ENCODE measurements around the gene USP25. TPM values are rescaled to one million over a fixed set of nuclear protein-coding genes. Genes with fewer than 3 reads are reported as not detected.

USP25 gene
- total RNA-seq, 2 donors from 2014 or later: 42.9 to 44.7 TPM

DNA sequence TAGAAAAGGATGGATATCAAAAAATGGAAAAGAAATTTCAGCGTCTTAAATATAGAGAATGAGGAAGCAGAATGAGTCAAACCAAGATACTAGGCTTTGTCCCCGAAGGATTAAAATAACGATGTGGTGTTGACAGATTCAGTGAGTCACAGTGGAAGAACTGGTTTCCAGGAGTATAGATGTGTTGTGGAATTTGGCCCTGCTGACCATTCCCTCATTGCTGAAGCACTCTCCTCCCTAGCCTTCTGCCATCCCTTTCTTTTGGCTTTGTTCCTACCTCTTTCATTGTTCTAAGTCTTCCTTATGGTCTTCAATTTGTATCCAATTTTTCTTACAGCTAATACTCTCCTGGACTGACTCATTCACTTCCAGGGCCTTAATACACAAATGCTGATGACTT, 23.1 kb upstream of the USP25 start:
- no peaks in the 10 kb centered on the region for H3K36me3 ChIP-seq
- no peak overlapping the region for H3K27ac ChIP-seq
- H3K27me3 ChIP-seq: no peaks in the 10 kb centered on the region
- H3K4me3 ChIP-seq: no peak overlapping the region
- no peak for DNase-seq (ENCODE audit: low spot score)
- TF ChIP-seq, protein P1, sequence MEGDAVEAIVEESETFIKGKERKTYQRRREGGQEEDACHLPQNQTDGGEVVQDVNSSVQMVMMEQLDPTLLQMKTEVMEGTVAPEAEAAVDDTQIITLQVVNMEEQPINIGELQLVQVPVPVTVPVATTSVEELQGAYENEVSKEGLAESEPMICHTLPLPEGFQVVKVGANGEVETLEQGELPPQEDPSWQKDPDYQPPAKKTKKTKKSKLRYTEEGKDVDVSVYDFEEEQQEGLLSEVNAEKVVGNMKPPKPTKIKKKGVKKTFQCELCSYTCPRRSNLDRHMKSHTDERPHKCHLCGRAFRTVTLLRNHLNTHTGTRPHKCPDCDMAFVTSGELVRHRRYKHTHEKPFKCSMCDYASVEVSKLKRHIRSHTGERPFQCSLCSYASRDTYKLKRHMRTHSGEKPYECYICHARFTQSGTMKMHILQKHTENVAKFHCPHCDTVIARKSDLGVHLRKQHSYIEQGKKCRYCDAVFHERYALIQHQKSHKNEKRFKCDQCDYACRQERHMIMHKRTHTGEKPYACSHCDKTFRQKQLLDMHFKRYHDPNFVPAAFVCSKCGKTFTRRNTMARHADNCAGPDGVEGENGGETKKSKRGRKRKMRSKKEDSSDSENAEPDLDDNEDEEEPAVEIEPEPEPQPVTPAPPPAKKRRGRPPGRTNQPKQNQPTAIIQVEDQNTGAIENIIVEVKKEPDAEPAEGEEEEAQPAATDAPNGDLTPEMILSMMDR (IDR thresholded peaks at IDR 0.05): no peak
- H3K4me1 ChIP-seq: no peaks in the 10 kb centered on the region
- H3K9me3 ChIP-seq: peaks cover 0 to 19% of the 10 kb centered on the region in 2 donors

DNA sequence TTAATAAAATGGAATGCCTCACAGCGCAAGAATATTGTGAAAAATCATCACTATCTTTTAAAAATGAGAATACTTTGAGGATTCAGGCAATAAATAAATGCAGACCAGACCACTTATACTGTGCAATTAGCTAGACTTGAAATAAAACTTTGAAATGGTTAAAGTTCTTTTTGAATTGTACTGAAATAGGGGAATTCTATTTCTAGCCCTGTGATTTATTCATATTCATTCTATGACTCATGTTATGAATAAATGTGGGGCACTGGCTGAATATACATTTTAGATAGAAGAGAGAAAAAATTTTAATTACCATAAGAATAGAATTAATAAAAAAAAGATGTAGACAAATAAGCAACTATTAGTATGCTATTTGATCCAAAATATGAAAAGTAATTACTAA, 16.4 kb upstream of the USP25 start:
- Histone ChIP-seq H3K27me3 (no peaks in the 10 kb centered on the region), H3K36me3 (no peaks in the 10 kb centered on the region), H3K4me3 (no peak overlapping the region), H3K9me3 (no peaks in the 10 kb centered on the region), H3K27ac (no peak overlapping the region), H3K4me1 (no peaks in the 10 kb centered on the region)
- TF ChIP-seq, protein P1 (IDR thresholded peaks at IDR 0.05): no peak
- DNase-seq (ENCODE audit: low spot score): no peak

DNA sequence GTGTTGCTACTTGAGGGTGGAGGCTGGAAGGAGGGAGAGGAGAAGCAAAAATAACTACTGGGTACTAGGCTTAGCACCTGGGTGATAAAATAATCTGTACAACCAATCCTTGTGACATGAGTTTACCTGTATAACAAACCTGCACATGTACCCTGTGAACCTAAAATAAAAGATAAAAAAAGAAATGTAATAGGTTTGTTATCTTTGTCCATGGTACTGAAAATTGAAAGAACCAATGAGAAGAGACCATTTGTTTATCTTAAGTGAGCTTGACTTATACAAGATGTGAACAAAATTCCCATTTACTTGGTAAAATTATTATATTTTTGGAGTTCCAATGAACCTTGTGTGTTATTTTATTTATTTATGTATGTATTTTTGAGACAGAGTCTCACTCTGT, 11.1 kb upstream of the USP25 start:
- Histone ChIP-seq H3K36me3 (no peaks in the 10 kb centered on the region), H3K27me3 (no peaks in the 10 kb centered on the region), H3K27ac (no peak overlapping the region), H3K4me3 (no peak overlapping the region), H3K9me3 (no peaks in the 10 kb centered on the region), H3K4me1 (no peaks in the 10 kb centered on the region)
- no peak for DNase-seq (ENCODE audit: low spot score)
- TF ChIP-seq, protein P1 (IDR thresholded peaks at IDR 0.05): no peak

DNA sequence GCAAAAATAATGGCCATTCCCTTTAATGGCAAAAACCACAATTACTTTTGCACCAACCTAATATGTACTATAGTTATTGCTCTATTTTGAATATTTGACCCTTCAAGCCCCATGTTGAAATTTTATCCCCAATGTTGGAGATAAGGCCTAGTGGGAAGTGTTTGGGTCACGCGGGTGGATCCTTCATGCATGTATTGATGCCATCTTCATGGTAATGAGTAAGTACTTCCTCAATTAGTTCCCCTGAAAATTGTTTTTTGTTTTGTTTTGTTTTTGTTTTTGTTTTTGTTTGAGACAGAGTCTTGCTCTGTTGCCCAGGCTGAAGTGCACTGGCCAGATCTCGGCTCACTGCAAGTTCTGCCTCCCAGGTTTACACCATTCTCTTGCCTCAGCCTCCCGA, 9.8 kb upstream of the USP25 start:
- no peaks in the 10 kb centered on the region for H3K27me3 ChIP-seq
- TF ChIP-seq, protein P1 (IDR thresholded peaks at IDR 0.05): no peak

DNA sequence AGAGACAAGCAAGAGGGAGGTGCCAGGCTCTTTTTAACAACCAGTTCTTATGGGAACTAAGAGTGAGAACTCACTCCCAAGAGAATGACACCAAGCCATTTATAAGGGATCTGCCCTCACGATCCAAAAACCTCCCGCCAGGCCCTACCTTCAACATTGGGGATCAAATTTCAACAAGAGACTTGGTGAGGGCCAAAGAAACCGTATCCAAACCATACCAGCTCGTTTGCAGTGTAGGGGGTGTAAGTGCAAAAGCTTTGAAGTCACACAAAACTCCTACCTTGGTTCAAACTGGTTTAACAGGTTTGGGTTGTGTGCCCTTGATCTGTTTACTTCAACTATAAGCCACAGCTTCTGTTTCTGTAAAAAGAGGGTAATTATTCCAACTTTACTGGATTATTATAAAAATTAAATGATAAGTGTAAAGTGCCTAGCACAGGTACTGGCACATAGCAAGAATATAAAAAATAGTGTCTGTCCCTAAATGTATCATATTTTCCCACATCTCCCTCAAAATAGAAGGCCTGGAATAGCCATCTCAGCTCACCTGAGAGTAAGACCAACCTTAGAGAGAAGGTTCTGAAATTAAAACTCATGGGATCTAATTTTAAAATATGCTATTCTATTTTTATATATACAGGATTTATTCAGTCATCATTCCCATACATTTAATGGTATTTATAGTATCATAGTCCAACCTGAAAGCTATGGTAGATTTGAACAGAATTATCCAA, 7.0 kb upstream of the USP25 start:
- H3K4me1 ChIP-seq: no peaks in the 10 kb centered on the region
- TF ChIP-seq, protein P1 (IDR thresholded peaks at IDR 0.05): no peak
- no peaks in the 10 kb centered on the region for H3K9me3 ChIP-seq
- H3K36me3 ChIP-seq: no peaks in the 10 kb centered on the region
- no peaks in the 10 kb centered on the region for H3K27me3 ChIP-seq
- H3K4me3 ChIP-seq: no peak overlapping the region
- no peak overlapping the region for H3K27ac ChIP-seq
- no peak for DNase-seq (ENCODE audit: low spot score)

More for the DNA sequence above, 9.8 kb upstream of the USP25 start:
- Histone ChIP-seq H3K9me3 (no peaks in the 10 kb centered on the region), H3K4me3 (no peak overlapping the region), H3K36me3 (no peaks in the 10 kb centered on the region), H3K27ac (no peak overlapping the region), H3K4me1 (no peaks in the 10 kb centered on the region)
- no peak for DNase-seq (ENCODE audit: low spot score)

DNA sequence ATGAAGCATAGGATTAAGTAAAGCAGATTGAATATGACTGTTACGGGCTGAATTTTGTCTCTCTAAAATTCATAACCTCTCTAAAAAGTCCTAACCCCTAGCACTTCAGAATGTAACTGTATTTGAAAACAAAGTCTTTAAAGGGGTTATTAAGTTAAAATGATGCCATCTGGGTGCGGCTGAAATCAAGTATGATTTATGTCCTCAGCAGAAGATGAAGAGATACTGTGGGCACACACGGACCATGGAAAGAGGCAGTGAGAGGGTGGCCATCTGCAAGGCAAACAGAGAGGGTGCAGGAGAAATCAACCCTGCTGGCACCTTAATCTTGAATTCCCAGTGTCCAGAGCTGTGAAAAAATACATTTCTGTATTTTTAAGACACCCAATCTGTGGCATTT, 3.8 kb upstream of the USP25 start:
- H3K27me3 ChIP-seq: no peaks in the 10 kb centered on the region
- H3K4me1 ChIP-seq: peaks cover 0 to 5% of the 10 kb centered on the region in 2 donors
- no peak overlapping the region for H3K4me3 ChIP-seq
- H3K9me3 ChIP-seq: no peaks in the 10 kb centered on the region
- TF ChIP-seq, protein P1 (IDR thresholded peaks at IDR 0.05): no peak
- H3K27ac ChIP-seq: no peak overlapping the region
- H3K36me3 ChIP-seq: no peaks in the 10 kb centered on the region
- DNase-seq (ENCODE audit: low spot score): no peak

Data from right atrium auricular region (tissue), 2 donors.